T-helper 1 cell (primary cell): Measurements from ENCODE around the gene PICK1.

ENCODE experiments used
- DNase-seq, 5 donors: peaks; one replicate each; pipeline ENCODE4 v3.0.0-alpha.2; 2012 to 2020

PICK1 gene

DNA sequence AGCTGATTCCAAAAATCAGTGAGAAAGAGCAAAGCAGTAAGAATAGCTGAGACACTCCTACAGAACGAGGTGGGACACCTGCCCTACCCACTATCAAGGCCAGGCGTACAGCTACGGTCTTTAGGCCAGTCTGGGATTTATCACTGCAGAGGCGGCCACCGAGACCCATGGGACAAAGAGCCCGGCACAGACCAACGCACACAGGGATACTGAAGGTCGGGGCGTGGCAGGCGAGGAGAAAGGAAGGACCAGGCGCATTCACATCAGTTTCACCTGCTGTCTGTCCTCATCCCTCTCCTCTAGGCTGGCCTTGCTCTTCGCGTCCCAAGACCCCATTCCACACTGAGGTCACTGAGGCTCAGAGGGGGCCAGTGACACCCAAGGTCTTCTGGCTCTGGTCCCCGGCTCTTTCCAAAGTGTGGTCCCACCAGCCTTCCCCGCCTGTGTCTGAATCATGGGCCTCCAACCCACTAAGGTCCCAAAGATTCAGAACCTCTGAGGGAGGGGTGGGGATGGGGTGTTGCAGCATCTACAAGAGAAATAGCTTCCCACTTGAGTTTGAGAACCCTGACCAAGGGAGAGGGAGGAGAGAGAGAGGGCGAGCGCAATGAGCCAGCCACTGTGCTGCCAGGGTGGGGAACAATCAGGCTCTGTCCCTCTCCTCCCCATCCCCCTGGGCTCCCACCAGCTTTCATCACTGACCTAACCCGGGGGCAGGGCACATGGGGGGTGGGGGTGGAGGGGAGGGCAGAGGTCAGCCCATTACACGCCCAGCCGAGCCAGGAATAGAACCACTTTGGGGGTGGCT, 7.2 kb upstream of the PICK1 start:
- DNase-seq = no peak

DNA sequence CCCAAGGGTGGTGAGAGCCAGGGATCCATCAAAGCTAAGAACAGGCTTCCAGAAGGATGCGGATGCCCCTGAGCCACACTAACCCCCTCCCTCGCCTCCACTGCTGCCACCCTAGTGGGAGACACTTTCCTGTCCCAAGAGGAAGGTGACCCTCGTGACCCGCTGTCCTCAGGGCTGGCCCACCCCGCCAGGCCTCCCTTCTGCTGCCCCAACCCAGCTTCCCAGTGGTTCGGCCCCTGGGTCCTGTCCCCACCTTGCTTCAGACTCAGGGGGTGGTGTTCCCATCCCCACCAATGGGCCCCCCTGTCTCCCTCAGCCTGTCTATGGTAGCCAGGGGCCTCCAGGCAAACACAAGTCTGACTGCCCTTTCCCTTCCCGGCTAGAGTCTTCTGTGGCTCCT, 6.5 kb upstream of the PICK1 start:
- no peak for DNase-seq

DNA sequence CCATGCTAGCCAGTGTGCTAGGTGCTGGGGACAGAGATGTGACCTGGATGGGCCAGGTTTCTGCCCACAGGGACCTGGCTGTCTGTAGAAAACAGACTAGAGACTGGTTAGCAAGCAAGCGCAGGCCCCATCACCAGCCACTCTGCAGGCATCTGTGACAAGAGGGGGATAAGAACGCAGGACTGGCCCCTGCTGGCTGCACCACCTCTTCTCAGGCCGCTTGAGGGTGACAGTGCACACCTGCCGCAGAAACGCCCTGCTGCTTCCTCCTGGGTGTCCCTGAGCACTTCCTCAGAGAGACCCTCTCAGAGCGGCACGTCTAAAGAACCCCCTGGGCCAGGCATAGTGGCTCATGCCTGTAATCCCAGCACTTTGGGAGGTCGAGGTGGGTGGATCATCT, 5.9 kb upstream of the PICK1 start:
- no peak for DNase-seq

DNA sequence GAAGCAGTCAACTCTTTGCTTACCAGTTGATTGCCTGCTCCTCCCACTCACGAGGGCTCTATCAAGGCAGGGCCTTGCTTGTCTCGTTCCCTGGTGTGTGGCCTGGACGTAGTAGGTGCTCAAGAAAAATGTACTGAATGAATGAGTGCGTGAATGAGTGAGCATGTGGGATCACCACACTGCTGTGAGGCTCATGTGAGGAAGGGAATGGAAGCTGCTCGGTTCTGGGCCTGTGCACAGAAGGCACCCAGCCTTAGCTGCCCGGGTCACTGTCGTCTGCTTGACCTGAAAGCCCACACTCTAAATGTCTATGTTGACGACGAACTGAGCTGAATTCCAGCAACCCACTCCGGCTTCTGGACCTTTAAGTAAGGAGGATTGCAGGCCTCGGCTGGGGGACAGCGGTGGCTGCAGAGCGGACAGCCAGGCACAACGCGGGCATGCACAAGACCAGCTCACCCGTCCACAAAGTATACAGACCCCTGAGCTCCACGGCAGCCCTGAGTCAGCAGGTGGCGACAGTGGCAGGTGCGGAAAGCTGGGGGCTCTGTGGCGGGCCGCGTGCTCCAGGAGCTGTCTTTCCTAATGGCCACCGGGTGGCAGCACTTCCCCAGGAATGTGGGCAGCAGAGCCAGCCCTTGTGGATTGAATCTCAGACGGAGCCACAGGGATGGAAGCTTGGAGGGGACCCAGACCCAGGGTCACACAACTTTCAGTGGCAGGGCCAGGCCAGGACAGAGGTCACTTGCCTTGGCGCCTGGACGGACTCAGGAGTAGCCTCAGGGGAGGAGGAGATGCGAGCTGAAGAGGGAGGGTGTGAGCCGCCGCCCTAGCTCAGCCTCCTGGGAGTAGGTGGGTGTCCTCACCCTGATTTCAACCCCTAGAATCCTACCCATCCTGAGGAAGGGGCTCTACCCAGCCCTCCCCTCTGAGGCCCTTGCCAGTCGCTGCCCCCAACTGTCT, 5.0 kb upstream of the PICK1 start:
- peak; percentile 53 to 70 (median 66) for DNase-seq

DNA sequence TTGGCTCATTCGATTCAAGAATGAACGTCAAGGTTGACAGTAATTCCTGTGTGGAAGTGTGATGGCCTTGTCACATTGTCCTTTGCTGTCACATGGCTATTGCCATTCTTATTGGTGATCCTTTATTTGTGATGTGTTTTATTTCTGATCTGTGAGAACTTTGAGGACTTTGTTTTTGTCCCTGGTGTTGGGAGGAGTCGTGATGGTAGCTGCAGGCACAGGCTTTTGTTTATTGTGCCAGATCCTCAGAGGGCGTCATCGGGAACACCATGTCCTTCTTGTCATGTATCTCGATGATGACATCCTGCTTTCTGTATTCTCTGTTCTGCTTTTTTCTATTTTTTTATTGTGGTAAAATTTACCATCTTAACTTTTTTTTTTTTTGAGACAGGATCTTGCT, 5.6 kb downstream of the PICK1 start:
- DNase-seq = no peak

DNA sequence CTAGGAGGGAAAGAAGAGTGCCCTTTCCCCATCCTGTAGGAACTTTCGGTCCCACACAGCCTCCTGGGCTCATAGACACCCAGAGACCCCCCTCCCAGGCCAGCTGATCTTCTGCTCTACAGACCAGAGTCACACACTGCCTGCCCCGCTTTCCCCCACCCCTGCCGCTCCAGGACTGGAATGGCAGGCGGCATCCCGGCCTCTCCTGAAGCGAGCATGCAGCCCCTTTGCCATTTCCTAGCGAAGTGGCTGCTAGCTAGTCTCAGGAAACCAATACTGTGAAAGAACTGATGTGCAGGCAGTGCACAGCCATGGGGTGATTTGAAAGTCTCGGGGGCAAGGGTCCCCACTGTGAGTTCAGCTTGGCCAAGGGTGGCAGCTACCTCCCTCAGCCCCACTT, 8.3 kb downstream of the PICK1 start:
- no peak for DNase-seq

DNA sequence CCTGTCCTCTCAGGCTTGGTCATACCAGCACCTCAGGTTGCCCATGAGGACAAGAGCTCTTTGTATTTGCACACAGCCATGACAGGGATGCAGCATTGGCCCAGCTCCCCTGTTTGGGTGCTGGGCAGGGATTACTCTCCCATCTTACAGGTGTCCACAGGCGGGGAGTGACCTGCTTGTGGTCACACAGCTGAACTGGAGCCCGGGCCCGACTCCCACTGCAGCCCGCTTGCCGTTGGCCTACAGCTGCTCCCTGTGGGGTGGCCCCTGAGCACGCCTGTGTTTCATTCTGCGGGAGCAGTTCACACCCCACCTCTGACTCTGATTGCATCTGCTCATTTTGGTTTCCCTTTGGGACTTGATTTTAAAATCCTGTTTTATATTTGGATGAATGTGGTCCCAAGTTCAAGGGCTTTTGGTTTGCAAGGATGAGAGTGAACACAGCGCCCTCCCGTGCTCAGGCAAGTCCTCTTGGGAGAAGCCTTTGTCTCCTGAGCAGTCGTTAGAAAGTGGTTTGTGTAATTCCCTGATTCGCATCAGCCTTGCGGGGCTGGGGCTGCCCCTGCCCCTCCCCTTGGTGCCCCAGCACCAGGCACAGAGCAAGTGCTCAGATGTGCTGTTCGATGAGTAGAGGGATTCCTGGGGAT, 9.3 kb downstream of the PICK1 start:
- no peak for DNase-seq

DNA sequence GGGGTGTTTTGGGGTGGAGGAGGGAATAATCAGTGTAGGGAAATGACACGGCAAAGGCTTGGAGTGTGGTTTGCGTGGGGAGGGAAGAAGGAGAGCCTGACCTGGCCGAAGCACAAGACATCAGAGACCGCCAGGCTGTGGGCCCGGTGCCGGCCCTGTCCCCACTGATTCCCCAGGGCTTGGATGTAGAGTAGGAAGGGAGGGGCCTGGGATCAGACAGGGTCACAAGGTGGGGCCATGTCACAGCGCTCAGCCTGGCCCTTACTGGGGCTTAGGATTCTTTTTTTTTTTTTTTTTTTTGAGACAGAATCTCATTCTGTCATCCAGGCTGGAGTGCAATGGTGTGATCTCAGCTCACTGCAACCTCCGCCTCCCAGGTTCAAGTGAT, 9.8 kb downstream of the PICK1 start:
- DNase-seq = no peak

DNA sequence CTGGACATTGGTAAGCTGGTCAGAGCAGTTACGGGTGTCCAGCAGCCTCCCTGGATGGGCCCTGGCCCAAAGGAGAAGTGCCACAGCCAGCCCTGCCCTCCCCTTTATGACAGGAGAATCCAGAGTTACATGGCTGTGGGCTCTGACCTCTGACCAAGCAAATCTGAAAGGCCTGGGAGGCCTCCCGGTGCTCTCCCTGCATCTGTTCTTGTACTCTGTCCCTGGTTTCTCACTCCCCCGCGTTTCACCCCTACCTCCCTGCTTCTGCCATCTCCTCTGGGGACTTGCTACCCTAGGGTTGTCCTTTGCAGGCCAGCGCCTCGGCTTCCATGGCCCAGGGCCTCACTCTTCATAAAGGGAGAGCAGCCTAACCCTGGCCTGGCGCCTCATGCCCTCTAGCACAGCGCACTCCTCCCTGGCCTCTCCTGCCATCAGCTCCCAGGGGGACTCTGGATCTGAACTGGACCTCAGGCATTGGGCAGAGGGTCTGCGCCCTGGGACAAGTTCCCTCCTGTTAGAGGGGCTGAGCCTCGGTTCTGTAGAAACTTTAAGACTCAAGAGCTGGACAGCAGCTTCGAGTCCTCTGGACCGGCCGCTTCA, 10.7 kb downstream of the PICK1 start:
- no peak for DNase-seq

DNA sequence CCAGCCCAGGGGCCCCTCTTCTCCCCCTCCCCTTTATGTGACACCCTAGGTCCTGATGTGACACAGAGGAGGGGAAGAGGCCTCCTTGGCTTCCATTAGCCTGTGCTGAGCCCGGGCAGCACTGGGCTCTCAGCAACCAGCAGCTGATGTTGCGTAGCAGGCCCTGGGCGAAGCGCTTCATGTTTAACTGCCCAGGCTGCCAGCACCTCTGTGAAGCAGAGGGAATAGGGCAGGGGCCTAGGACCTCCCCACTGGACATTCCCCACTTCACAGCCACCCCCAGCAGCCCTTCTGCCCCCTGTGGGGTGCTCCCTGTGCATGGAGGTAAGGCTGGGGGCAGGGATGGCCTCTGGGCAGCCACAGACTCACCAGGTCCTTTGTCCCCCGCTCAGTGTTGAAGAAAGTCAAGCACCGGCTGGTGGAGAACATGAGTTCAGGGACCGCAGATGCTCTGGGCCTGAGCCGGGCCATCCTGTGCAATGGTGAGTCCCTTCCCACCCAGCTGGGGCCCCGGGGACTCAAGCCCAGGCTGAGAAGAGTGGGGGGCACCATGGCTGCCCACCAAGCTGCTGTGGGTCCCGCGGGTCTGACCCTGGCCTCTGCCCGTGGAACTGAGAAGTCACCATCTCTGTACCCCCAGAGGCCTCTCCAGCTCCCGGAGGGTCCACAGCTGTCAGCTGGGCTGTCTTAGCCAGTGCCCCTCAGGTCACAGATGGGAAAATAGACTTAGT, 11.6 kb downstream of the PICK1 start:
- DNase-seq = no peak

DNA sequence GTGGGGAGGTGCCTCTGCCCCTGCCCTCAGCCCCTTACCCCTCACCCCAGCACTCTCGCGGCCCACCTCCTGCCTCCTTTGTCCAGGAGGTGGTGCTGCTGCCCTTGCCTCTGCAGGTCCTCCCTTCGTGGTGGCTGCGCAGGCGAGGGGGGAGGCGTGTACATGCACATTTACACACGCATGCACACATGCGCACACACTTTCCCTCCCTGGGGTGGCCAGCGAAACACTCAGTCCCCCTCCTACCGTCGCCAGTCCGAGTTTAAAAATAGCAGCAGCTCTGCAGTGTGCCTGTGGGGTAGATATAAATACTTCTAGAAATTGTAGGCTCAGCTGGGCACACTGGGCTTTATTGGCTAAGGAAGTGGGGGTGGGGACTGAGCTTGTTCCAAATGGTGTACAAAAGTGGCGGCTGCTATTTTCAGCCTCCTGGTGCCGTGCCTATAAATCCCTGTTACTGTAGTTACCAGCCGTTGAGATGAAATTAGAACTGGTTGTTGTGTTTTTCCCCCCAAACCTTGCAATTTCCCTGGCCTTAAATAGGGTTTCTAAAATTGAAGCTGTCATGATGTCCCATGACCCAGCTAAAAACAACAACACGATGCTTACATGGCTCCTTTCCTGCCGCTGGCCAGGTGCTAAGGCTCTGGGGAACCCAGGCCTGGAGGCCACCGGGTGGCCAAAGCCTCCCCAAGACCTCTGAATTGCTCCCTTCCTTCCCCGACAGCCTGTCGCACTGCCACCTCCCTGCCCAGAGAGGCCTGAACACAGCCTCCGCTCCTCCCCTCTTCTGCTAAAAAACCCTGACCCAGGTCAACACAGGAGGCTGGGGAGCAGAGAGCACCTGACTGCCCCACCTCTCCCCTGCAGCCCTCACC, 12.4 kb downstream of the PICK1 start:
- no peak for DNase-seq

DNA sequence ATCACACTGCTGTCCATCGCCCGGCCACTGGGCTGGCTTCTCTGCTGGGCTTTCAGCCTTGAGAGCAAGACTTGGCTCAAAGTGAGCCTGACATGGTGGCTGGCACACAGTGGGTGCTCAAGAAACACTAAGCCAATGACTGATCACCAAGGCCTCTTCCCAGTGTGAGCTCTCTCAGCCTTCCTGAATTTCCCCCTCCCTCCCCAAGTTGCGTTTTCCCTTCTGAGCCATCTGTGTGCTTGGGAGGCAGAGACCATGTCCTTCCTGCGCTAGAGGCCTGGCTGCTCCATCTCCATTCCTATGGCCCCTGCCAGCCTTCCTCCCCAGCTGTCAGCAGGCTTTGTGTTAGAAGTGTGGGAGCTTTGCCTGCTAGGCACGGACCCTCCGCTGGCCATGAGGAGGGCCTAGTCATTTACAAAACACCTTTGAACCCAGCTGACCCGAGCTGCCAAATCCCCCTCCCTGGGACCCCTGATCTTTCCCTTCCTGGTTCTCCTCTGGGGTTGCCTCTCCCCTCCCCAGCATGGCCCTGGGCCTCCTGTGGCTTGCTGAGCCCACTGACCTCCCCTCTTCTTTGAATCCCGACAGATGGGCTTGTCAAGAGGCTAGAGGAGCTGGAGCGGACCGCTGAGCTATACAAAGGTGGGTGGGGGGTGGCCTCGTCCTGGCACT, 13.2 kb downstream of the PICK1 start:
- DNase-seq = no peak

DNA sequence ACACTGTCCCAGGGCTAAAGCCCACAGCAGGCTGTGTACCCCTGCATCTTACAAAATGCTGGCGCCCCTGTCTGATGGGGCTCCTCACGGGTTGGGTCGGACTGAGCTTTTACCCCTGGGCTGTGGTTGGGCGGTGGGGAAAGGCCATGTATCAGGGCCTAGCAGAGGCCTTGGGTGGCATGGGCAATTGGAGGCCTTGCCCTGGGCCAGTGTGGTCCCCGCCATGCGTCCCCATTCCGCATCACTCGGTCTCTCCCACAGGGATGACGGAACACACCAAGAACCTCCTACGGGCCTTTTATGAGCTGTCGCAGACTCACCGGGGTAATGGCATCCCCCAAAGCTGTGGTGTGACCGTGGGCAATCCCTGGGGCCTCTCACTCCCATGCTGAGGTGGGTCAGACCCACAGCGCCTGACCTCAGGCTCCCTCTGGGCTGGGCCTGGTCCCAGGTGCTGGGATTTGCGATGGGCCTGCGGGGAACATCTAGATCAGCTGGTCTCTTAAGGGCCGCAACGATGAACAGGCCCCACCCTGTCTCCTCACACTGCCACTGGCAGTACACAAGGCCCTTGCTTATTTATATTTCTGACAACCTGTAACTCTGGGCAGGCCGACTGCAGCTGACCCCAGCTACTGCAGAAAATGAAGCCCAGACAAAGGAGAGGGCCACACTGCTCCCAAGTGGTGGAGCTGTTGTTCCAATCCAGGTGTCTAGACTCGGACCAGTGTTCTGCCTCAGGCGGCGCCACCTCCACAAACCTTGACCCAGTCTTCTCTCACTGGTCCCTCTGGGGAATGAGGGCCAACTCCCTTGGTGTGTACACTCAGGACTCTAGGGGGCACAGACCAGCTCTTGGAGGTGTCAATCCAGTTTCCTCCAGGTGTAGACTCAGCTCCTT, 14.5 kb downstream of the PICK1 start:
- no peak for DNase-seq

DNA sequence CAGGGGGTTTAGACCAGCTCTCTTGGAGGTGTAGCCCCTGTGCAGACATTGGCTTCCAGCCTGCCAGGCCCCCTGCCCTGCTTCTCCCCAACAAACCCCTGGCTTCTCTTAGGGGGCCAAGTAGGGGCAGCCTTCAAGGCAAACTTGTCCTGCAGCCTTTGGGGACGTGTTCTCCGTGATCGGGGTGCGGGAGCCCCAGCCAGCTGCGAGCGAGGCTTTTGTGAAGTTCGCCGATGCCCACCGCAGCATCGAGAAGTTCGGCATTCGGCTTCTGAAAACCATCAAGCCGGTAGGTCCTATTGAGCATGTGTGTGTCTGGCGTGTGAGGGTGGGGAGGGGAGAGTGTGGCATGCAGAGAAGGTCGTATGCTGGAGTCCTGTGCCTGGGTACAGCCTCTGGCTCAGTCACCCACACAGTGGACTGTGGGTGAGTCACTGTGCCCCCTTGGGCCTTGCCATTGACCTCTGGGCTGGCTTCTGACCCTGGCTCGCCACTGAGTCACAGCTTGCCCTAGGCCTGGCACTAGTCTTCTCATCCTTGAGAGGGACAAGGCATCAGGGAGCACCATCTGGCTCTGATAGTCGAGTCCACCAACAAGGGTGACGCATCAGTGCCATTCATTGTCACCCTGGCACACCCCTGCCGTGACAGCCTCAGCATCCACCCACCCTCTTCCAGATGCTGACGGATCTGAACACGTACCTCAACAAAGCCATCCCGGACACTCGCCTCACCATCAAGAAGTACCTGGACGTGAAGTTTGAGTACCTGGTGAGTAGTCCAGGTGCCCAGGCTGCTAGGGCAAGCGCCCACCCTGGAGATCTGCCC, 15.3 kb downstream of the PICK1 start:
- DNase-seq = no peak

DNA sequence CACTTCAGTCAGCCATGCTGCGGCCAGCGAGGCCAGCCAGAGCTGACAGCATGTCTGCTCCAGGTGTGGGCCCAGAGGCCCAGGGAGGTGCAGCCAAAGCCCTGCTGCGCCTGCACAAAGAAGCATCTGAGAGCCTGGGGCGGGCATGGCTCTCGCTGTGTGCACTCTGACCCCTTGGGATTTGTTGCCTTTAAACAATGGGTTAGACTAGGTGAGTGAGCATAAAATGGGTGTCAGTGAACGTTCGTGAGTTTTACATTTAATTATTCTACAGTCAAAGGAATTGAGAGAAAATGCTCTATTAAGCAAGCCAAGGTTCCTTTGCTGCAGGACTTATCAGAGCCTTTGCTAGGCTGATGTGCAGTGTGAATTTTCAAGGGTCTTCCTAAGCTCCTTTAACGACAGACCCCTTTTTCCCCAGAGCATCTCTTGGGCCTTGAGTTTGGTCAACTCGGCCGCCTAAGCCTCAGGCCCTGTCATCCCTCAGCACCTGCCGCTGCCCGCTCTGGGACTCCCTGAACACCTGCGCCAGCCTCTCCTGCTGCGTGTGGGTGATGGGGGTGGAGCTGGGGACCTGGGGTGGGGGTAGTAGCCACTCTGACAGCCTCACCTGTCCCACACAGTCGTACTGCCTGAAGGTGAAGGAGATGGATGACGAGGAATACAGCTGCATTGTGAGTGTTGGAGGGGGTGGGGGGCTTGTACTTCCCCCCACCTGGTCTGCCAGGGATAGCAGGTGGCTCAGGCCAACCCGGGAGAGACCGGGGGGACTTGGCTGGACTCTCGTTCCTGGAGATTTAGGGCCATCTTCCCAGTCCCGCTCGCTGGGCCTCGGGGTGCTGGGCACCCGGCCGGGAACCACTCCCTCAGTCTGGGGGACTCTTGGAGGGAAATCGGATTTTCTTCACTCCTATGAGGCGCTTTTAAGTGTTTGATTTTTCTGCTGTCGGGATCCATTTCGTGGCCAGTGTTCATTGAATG, 16.2 kb downstream of the PICK1 start:
- DNase-seq = no peak

DNA sequence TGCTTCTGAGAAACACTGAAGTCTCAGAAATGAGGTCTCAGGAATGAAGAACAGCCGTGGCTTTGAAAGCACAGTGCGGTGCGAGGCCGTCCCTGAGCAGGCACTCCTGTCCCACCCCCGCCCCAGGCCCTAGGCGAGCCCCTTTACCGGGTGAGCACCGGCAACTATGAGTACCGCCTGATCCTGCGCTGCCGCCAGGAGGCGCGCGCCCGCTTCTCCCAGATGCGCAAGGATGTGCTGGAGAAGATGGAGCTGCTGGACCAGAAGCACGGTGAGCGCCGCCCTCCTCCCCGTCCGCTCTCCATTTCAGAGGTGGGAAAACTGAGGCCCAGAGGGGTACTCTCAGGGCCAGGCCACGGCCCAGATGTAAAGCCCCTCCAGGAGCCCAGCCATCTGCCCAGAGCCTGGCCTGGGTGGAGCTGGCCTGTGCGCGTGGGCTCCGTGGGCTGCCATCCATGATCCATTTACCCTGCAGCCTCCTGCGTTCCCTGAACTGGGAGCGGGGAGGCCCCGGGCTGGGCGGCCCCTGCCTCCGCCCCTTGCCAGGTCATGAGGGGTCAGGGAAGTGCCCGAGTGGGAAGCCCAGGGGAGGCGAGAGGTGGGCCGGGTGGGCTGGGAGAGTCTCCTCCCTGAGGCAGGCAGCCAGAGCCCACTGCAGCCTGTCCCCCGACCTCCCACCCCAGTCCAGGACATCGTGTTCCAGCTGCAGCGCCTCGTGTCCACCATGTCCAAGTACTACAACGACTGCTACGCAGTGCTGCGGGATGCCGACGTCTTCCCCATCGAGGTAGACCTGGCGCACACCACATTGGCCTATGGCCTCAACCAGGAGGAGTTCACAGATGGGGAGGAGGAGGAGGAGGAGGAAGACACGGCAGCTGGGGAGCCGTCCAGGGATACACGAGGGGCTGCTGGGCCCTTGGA, 17.2 kb downstream of the PICK1 start:
- DNase-seq = no peak
